ENCODE results near the gene CPSF4. TPM values are rescaled to one million over a fixed set of nuclear protein-coding genes. Genes with fewer than 3 reads are reported as not detected.
A peak's percentile ranks its signal among the peaks of the same experiment; 100 is the strongest.

The CPSF4 gene
- total RNA-seq, 1 donor from 2014 or later: 38.0 TPM

GRCh38 chr7:99404977-99405320, 33.8 kb upstream of the CPSF4 start:
- Histone ChIP-seq H3K4me3 (no peak overlapping the region), H3K27ac (no peak overlapping the region), H3K27me3 (no peaks in the 10 kb centered on the region), H3K36me3 (peaks cover 36 to 49% of the 10 kb centered on the region in 2 donors), H3K9me3 (no peaks in the 10 kb centered on the region), H3K4me1 (peaks cover 13 to 16% of the 10 kb centered on the region in 2 donors)
- DNase-seq (ENCODE audit: low spot score in 2 of 2): no peak
- TF ChIP-seq, protein P1, sequence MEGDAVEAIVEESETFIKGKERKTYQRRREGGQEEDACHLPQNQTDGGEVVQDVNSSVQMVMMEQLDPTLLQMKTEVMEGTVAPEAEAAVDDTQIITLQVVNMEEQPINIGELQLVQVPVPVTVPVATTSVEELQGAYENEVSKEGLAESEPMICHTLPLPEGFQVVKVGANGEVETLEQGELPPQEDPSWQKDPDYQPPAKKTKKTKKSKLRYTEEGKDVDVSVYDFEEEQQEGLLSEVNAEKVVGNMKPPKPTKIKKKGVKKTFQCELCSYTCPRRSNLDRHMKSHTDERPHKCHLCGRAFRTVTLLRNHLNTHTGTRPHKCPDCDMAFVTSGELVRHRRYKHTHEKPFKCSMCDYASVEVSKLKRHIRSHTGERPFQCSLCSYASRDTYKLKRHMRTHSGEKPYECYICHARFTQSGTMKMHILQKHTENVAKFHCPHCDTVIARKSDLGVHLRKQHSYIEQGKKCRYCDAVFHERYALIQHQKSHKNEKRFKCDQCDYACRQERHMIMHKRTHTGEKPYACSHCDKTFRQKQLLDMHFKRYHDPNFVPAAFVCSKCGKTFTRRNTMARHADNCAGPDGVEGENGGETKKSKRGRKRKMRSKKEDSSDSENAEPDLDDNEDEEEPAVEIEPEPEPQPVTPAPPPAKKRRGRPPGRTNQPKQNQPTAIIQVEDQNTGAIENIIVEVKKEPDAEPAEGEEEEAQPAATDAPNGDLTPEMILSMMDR (IDR thresholded peaks at IDR 0.05): no peak
- intact Hi-C loops (cut with DNase I): loop anchor here (5.0 kb wide), 1 partner anchor 78 kb away; the partner anchor contains the start of gene ARPC1A

GRCh38 chr7:99406557-99406956, 32.2 kb upstream of the CPSF4 start:
- intact Hi-C loops (cut with DNase I): loop anchor here (5.0 kb wide), 1 partner anchor 79 kb away; the partner anchor contains the start of gene ARPC1A

GRCh38 chr7:99407872-99408378, 30.8 kb upstream of the CPSF4 start:
- H3K4me3 ChIP-seq: peak overlapping the region; percentile 85 to 97
- peak overlapping the region; percentile 98 to 99 for H3K27ac ChIP-seq
- peaks cover 29 to 48% of the 10 kb centered on the region in 2 donors for H3K36me3 ChIP-seq
- no peaks in the 10 kb centered on the region for H3K27me3 ChIP-seq
- H3K4me1 ChIP-seq: peaks cover 13 to 16% of the 10 kb centered on the region in 2 donors
- intact Hi-C loops (cut with DNase I): loop anchor here (1.0 to 5.0 kb wide), 4 partner anchors 31 to 81 kb away; partner anchors contain the start of genes ARPC1A, CPSF4, PTCD1 and ZNF789
- DNase-seq (ENCODE audit: low spot score in 2 of 2): peak; percentile 44 to 94
- TF ChIP-seq, protein P1 (IDR thresholded peaks at IDR 0.05): peak in 1 of 3 experiments; percentile 1
- no peaks in the 10 kb centered on the region for H3K9me3 ChIP-seq

More at GRCh38 chr7:99406557-99406956, 32.2 kb upstream of the CPSF4 start:
- peak overlapping the region in 1 of 2 donors; percentile 97 for H3K4me3 ChIP-seq
- TF ChIP-seq, protein P1 (IDR thresholded peaks at IDR 0.05): no peak
- no peaks in the 10 kb centered on the region for H3K27me3 ChIP-seq
- H3K4me1 ChIP-seq: peaks cover 13 to 16% of the 10 kb centered on the region in 2 donors
- DNase-seq (ENCODE audit: low spot score in 2 of 2): no peak
- H3K36me3 ChIP-seq: peaks cover 31 to 48% of the 10 kb centered on the region in 2 donors
- peak overlapping the region; percentile 98 to 99 for H3K27ac ChIP-seq
- H3K9me3 ChIP-seq: no peaks in the 10 kb centered on the region

DNA sequence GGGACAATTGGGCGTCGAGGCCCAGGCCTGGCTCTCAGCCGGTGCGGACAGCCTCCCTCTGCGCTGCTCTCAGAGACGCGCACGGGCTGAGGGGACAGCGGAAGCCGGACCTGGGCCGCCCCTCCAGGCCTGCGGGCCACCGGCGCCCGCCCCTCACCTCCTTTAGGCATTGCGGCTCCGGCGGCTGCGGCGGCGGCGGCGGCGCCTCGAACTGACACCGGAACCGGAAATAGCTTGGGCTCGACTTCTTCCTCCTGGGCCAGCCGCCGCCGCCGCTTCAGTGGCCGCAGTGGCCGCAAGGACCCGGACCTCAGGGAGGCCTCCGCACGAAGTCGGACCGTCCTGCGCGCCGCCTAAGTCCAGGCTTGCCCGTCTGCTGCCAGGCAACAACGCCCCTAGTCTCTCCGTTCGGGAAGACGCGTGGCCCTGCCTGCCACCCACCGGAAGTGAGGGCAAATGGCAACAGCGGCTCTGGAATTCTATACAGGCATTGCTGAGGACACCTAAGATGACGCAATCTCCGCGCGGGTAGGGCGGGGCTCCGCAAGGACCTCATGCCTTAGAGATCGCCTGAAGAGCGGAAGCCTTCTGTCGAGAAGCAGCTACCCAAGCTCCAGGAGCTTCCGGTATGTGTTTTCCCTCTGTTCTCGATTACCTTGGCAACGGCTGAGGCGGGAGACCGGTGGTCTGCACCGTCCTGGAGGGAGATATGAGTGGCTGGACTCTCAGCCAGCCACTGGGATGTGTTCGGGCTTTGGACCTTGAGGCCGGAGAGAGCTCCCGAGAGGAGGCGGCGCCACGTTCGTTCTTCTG, 30.2 kb upstream of the CPSF4 start, which contains the start of the genes BUD31 and PDAP1:
TSS of gene BUD31 (plus strand) at position 591 of the 813 bp plus-strand sequence. CDS start 2,124 bp downstream, outside the sequence.
TSS of gene PDAP1 (minus strand) at position 219 of the 813 bp plus-strand sequence. CDS start at position 170, 49 bp downstream.
- Histone ChIP-seq H3K4me1 (peaks cover 13 to 16% of the 10 kb centered on the region in 2 donors), H3K27me3 (no peaks in the 10 kb centered on the region)
- intact Hi-C loops (cut with DNase I): loop anchor here (1.0 to 5.0 kb wide), 5 partner anchors 15 to 81 kb away; partner anchors contain the start of genes ARPC1A, CPSF4, PTCD1 and ZNF789

GRCh38 chr7:99409192-99409572, 29.6 kb upstream of the CPSF4 start:
- intact Hi-C loops (cut with DNase I): loop anchor here (1.0 to 5.0 kb wide), 4 partner anchors 16 to 82 kb away; partner anchors contain the start of genes ARPC1A, CPSF4, PTCD1 and ZNF789
- peaks cover 13 to 16% of the 10 kb centered on the region in 2 donors for H3K4me1 ChIP-seq
- H3K4me3 ChIP-seq: peak overlapping the region; percentile 85 to 97
- peaks cover 33 to 48% of the 10 kb centered on the region in 2 donors for H3K36me3 ChIP-seq
- H3K9me3 ChIP-seq: no peaks in the 10 kb centered on the region
- H3K27me3 ChIP-seq: no peaks in the 10 kb centered on the region
- TF ChIP-seq, protein P1 (IDR thresholded peaks at IDR 0.05): no peak
- peak overlapping the region; percentile 98 to 99 for H3K27ac ChIP-seq
- DNase-seq (ENCODE audit: low spot score in 2 of 2): no peak

More for the DNA sequence above, 30.2 kb upstream of the CPSF4 start, which contains the start of the genes BUD31 and PDAP1:
- Histone ChIP-seq H3K9me3 (no peaks in the 10 kb centered on the region), H3K4me3 (peak within 1 kb of the TSS; percentile 85 to 97), H3K36me3 (peaks cover 29 to 48% of the 10 kb centered on the region in 2 donors), H3K27ac (peak within 1 kb of the TSS; percentile 98 to 99)
- peak; percentile 74 to 94 for DNase-seq (ENCODE audit: low spot score in 2 of 2)
- TF ChIP-seq, protein P1 (IDR thresholded peaks at IDR 0.05): peak in 1 of 3 experiments; percentile 27
